Erythroblast (primary cell): Measurements from ENCODE around the gene RALGPS1.

Source experiments
- GATA1 ChIP-seq: IDR thresholded peaks from 2 replicates; pipeline ENCODE4 v1.6.1; 2011; ENCODE audit warnings: low read depth, mild to moderate bottlenecking, control low read depth, low read length, moderate library complexity
- POLR2A ChIP-seq: IDR thresholded peaks from 2 replicates; pipeline ENCODE4 v1.6.1; 2011; ENCODE audit warnings: mild to moderate bottlenecking, low read length

GRCh38 chr9:127205952-127206351, 291.4 kb downstream of the RALGPS1 start:
- no peak for TF ChIP-seq POLR2A
- no peak for TF ChIP-seq GATA1
